WTC11 (cell line): Measurements from ENCODE around the gene MGST1.

ENCODE experiments used
- CBFB ChIP-seq: sonication (generic); formaldehyde crosslinking; IDR thresholded peaks from 2 replicates; pipeline ENCODE4 v1.8.1; 2022; ENCODE audit warnings: mild to moderate bottlenecking, low read depth, missing genetic modification reagents
- ZNF263 ChIP-seq: sonication (generic); formaldehyde crosslinking; IDR thresholded peaks from 2 replicates; pipeline ENCODE4 v1.8.1; 2022; ENCODE audit warnings: low read depth, mild to moderate bottlenecking, moderate library complexity, missing genetic modification reagents

DNA sequence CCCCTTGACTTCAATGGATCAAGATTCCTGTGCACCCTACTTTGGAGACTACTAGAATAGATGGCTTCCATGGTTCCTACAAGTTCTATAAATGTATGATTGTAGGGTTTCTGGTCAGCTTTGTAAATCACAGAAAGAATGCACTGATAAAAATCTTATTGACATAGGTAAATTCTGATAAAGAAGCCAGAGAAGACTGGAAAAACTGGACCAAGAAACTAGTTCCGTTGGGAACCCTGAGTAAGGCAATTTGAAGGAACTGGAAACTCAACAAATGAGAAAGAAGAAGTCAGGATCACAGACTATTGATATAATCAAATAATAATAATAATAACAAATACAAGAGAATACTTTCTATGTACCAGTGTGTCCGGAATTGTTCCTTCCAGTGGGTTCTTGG, 15.4 kb upstream of the MGST1 start:
- TF ChIP-seq CBFB (CRISPR knock-in tag): no peak
- no peak for TF ChIP-seq ZNF263 (CRISPR knock-in tag)
